Measurements from ENCODE around the gene GNB2. TPM values are rescaled to one million over a fixed set of nuclear protein-coding genes. Genes with fewer than 3 reads are reported as not detected.
A peak's percentile ranks its signal among the peaks of the same experiment; 100 is the strongest.

The GNB2 gene
- total and polyA plus RNA-seq, 2 of the 13 experiments (the other 11 are each of a cell fraction or from before 2014, with no cell fraction given), result 48.3 to 67.1 TPM

DNA sequence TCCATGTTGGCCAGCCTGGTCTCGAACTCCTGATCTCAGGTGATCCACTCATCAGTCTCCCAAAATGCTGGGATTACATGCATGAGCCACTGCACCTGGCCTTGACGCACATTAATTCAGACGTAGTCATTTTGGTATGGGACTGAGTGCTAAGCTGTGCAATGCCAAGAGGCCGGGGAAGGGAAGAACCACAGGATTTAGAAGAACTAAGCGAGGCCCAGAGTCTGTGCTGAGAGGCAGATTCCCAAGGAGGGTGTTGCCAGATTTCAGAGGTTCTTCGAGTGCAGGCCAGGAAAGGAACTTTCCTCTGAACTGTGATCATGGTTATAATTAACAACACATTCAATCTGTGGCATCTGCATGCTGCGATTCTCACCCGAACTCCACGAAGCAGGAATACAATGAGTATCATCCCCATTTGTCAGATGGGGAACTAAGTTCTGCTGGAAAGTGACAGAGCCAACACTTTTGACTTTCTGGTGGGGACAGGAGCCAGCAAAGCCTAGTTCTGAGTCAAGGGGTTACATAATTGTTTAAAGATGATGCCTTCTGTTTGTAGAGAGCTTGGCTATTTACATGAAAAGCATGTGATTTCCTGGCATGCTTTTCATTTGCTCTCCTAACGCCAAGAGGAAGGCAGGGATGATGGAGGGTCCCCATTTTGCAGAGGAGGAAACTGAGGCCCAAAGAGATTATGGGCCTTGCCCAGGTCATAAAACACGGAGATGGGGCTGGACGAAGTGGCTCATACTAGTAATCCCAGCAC is 53.6 kb downstream of the GNB2 start (continued):
- TF ChIP-seq, protein P1, sequence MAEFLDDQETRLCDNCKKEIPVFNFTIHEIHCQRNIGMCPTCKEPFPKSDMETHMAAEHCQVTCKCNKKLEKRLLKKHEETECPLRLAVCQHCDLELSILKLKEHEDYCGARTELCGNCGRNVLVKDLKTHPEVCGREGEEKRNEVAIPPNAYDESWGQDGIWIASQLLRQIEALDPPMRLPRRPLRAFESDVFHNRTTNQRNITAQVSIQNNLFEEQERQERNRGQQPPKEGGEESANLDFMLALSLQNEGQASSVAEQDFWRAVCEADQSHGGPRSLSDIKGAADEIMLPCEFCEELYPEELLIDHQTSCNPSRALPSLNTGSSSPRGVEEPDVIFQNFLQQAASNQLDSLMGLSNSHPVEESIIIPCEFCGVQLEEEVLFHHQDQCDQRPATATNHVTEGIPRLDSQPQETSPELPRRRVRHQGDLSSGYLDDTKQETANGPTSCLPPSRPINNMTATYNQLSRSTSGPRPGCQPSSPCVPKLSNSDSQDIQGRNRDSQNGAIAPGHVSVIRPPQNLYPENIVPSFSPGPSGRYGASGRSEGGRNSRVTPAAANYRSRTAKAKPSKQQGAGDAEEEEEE (CRISPR knock-in tag; IDR thresholded peaks at IDR 0.05; ENCODE audit: borderline replicate concordance), result no peak
- no peak for TF ChIP-seq NRL (CRISPR knock-in tag; IDR thresholded peaks at IDR 0.05; ENCODE audit: borderline replicate concordance)
- TF ChIP-seq, protein P2, sequence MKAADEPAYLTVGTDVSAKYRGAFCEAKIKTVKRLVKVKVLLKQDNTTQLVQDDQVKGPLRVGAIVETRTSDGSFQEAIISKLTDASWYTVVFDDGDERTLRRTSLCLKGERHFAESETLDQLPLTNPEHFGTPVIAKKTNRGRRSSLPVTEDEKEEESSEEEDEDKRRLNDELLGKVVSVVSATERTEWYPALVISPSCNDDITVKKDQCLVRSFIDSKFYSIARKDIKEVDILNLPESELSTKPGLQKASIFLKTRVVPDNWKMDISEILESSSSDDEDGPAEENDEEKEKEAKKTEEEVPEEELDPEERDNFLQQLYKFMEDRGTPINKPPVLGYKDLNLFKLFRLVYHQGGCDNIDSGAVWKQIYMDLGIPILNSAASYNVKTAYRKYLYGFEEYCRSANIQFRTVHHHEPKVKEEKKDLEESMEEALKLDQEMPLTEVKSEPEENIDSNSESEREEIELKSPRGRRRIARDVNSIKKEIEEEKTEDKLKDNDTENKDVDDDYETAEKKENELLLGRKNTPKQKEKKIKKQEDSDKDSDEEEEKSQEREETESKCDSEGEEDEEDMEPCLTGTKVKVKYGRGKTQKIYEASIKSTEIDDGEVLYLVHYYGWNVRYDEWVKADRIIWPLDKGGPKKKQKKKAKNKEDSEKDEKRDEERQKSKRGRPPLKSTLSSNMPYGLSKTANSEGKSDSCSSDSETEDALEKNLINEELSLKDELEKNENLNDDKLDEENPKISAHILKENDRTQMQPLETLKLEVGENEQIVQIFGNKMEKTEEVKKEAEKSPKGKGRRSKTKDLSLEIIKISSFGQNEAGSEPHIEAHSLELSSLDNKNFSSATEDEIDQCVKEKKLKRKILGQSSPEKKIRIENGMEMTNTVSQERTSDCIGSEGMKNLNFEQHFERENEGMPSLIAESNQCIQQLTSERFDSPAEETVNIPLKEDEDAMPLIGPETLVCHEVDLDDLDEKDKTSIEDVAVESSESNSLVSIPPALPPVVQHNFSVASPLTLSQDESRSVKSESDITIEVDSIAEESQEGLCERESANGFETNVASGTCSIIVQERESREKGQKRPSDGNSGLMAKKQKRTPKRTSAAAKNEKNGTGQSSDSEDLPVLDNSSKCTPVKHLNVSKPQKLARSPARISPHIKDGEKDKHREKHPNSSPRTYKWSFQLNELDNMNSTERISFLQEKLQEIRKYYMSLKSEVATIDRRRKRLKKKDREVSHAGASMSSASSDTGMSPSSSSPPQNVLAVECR (CRISPR knock-in tag; IDR thresholded peaks at IDR 0.05; ENCODE audit: borderline replicate concordance), result no peak
- TF ChIP-seq ARNT (IDR thresholded peaks at IDR 0.05), result no peak
- 0 out of 2 replicates have a peak, but pooled peaks have one; percentile 44 for TF ChIP-seq SOX5 (CRISPR knock-in tag; IDR thresholded peaks at IDR 0.05; ENCODE audit: borderline replicate concordance)
- TF ChIP-seq GATAD2A (CRISPR knock-in tag; IDR thresholded peaks at IDR 0.05), result peak; percentile 36; the same call in 1 of the 2 replicates
- no peak for TF ChIP-seq SIX1 (CRISPR knock-in tag; IDR thresholded peaks at IDR 0.05; ENCODE audit: borderline replicate concordance)
- no peak for TF ChIP-seq ZNF761 (CRISPR knock-in tag; conservative IDR thresholded peaks at IDR 0.05)
- peak; percentile 67 for TF ChIP-seq RXRB (CRISPR knock-in tag; IDR thresholded peaks at IDR 0.05; ENCODE audit: borderline replicate concordance)
- no peak for TF ChIP-seq RXRA (CRISPR knock-in tag; IDR thresholded peaks at IDR 0.05)
- TF ChIP-seq, protein P3, sequence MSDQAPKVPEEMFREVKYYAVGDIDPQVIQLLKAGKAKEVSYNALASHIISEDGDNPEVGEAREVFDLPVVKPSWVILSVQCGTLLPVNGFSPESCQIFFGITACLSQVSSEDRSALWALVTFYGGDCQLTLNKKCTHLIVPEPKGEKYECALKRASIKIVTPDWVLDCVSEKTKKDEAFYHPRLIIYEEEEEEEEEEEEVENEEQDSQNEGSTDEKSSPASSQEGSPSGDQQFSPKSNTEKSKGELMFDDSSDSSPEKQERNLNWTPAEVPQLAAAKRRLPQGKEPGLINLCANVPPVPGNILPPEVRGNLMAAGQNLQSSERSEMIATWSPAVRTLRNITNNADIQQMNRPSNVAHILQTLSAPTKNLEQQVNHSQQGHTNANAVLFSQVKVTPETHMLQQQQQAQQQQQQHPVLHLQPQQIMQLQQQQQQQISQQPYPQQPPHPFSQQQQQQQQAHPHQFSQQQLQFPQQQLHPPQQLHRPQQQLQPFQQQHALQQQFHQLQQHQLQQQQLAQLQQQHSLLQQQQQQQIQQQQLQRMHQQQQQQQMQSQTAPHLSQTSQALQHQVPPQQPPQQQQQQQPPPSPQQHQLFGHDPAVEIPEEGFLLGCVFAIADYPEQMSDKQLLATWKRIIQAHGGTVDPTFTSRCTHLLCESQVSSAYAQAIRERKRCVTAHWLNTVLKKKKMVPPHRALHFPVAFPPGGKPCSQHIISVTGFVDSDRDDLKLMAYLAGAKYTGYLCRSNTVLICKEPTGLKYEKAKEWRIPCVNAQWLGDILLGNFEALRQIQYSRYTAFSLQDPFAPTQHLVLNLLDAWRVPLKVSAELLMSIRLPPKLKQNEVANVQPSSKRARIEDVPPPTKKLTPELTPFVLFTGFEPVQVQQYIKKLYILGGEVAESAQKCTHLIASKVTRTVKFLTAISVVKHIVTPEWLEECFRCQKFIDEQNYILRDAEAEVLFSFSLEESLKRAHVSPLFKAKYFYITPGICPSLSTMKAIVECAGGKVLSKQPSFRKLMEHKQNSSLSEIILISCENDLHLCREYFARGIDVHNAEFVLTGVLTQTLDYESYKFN (CRISPR knock-in tag; conservative IDR thresholded peaks at IDR 0.05), result 0 out of 2 replicates have a peak, but pooled peaks have one; percentile 26
- no peak for TF ChIP-seq AHR (CRISPR knock-in tag; IDR thresholded peaks at IDR 0.05)
- no peak for TF ChIP-seq HMG20B (CRISPR knock-in tag; conservative IDR thresholded peaks at IDR 0.05)
- TF ChIP-seq NCOA1 (CRISPR knock-in tag; IDR thresholded peaks at IDR 0.05), result no peak
- TF ChIP-seq RAD21 (CRISPR knock-in tag; IDR thresholded peaks at IDR 0.05), result no peak
- TF ChIP-seq KDM1A (CRISPR knock-in tag; IDR thresholded peaks at IDR 0.05), result 0 out of 2 replicates have a peak, but pooled peaks have one; percentile 24
- TF ChIP-seq TOPORS (CRISPR knock-in tag; IDR thresholded peaks at IDR 0.05), result no peak
- TF ChIP-seq ZNF546 (CRISPR knock-in tag; conservative IDR thresholded peaks at IDR 0.05), result no peak
- TF ChIP-seq, protein P4, sequence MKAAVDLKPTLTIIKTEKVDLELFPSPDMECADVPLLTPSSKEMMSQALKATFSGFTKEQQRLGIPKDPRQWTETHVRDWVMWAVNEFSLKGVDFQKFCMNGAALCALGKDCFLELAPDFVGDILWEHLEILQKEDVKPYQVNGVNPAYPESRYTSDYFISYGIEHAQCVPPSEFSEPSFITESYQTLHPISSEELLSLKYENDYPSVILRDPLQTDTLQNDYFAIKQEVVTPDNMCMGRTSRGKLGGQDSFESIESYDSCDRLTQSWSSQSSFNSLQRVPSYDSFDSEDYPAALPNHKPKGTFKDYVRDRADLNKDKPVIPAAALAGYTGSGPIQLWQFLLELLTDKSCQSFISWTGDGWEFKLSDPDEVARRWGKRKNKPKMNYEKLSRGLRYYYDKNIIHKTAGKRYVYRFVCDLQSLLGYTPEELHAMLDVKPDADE (CRISPR knock-in tag; IDR thresholded peaks at IDR 0.05), result no peak
- no peak for TF ChIP-seq ZNF788 (CRISPR knock-in tag; IDR thresholded peaks at IDR 0.05; ENCODE audit: borderline replicate concordance)
